ENCODE measurements around the gene TIAM1. TPM values are rescaled to one million over a fixed set of nuclear protein-coding genes. Genes with fewer than 3 reads are reported as not detected.

The TIAM1 gene
- polyA plus RNA-seq, 2 of the 4 experiments (the other 2 are of a cell fraction) = 0.23 to 0.40 TPM

DNA sequence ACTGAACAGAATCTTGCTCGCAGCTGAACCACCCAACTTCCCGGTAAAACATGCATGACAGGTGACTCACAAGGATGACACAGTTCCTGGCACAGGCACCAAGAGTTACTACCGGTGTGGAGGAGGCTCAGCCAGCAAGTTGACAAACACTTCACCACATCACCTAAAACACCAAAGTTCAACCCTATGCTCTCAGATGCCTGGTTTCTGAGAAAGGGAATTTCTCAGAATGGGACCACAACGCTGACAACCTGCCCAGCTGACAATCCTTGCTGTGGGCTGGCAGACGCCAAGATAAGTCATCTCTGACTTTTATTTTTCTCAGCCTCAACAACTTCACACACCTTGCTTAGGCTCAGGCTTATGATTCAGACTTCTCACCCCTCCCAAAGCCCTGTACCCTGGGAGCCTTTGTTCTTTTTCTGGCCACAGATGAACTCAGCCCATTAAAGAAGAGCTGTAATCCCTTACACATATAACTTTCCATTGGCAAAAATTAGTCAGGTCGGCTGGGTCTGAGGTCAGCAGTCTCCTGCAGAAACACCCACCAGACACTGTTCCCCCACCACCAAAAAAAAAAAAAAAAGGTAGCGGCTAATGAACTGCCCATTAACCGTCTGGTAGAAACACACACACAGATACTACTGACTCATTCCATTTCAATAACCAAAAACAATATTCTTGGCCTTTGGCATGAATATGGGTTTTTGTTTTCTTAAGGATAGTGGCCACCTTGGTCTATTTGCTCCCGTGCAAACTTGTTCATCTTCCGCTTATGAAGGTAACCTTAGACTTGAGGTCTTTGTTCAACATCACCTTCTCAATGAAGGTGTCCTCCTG, 10.8 kb upstream of the TIAM1 start:
- peak; percentile 11 to 16 for DNase-seq (ENCODE audit: low read depth in 1 of 2, low spot score in 1 of 2)
- ATAC-seq = peak in 1 of 2 experiments; percentile 77; a peak in 3 of 6 replicates
- Histone ChIP-seq H3K4me1 (peaks cover 14% of the 10 kb centered on the region; the same call in 2 of the 3 replicates), H3K4me3 (no peak overlapping the region), H3K4me2 (peak overlapping the region; percentile 47), H3K9me3 (no peaks in the 10 kb centered on the region), H3K27ac (no peak overlapping the region)
- WGBS (ENCODE audit: missing lambda C conversion rate) = 15% methylated on average over 10 of the region's 10 CpGs
- TF ChIP-seq HOXA7 (CRISPR knock-in tag; IDR thresholded peaks at IDR 0.05) (no peak), SREBF2 (IDR thresholded peaks at IDR 0.05) (no peak), HOXB5 (CRISPR knock-in tag; IDR thresholded peaks at IDR 0.05) (no peak), CHD2 (IDR thresholded peaks at IDR 0.05; ENCODE audit: low read length, partially characterized antibody) (no peak), TFCP2L1 (CRISPR knock-in tag; IDR thresholded peaks at IDR 0.05) (no peak), EP300 (IDR thresholded peaks at IDR 0.05) (no peak), SMC3 (IDR thresholded peaks at IDR 0.05) (no peak), RCOR1 (IDR thresholded peaks at IDR 0.05; ENCODE audit: low read depth, low read length) (no peak), GATA3 (IDR thresholded peaks at IDR 0.05; ENCODE audit: borderline replicate concordance) (no peak), RAD21 (conservative IDR thresholded peaks at IDR 0.05 in 1 of 2, IDR thresholded peaks at IDR 0.05 in 1 of 2) (no peak), TP53 (CRISPR knock-in tag; IDR thresholded peaks at IDR 0.05) (no peak), NPAS2 (CRISPR knock-in tag; IDR thresholded peaks at IDR 0.05; ENCODE audit: borderline replicate concordance) (no peak), BCL3 (IDR thresholded peaks at IDR 0.05) (no peak), KDM5A (IDR thresholded peaks at IDR 0.05) (no peak)
- TF ChIP-seq, protein P1, sequence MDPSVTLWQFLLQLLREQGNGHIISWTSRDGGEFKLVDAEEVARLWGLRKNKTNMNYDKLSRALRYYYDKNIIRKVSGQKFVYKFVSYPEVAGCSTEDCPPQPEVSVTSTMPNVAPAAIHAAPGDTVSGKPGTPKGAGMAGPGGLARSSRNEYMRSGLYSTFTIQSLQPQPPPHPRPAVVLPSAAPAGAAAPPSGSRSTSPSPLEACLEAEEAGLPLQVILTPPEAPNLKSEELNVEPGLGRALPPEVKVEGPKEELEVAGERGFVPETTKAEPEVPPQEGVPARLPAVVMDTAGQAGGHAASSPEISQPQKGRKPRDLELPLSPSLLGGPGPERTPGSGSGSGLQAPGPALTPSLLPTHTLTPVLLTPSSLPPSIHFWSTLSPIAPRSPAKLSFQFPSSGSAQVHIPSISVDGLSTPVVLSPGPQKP (IDR thresholded peaks at IDR 0.05; ENCODE audit: low read depth, low read length) = no peak
- TF ChIP-seq, protein P2, sequence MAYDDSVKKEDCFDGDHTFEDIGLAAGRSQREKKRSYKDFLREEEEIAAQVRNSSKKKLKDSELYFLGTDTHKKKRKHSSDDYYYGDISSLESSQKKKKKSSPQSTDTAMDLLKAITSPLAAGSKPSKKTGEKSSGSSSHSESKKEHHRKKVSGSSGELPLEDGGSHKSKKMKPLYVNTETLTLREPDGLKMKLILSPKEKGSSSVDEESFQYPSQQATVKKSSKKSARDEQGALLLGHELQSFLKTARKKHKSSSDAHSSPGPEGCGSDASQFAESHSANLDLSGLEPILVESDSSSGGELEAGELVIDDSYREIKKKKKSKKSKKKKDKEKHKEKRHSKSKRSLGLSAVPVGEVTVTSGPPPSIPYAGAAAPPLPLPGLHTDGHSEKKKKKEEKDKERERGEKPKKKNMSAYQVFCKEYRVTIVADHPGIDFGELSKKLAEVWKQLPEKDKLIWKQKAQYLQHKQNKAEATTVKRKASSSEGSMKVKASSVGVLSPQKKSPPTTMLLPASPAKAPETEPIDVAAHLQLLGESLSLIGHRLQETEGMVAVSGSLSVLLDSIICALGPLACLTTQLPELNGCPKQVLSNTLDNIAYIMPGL (CRISPR knock-in tag; IDR thresholded peaks at IDR 0.05; ENCODE audit: borderline replicate concordance) = no peak
- TF ChIP-seq, protein P3, sequence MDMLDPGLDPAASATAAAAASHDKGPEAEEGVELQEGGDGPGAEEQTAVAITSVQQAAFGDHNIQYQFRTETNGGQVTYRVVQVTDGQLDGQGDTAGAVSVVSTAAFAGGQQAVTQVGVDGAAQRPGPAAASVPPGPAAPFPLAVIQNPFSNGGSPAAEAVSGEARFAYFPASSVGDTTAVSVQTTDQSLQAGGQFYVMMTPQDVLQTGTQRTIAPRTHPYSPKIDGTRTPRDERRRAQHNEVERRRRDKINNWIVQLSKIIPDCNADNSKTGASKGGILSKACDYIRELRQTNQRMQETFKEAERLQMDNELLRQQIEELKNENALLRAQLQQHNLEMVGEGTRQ (IDR thresholded peaks at IDR 0.05) = no peak
- ChIA-PET CTCF (interaction anchor here (1.4 kb wide), 1 partner anchor 157 kb away, joined by 5 read pairs; no protein-coding TSS in a partner anchor), POLR2A (no interaction called here)
- FAIRE-seq = no peak

DNA sequence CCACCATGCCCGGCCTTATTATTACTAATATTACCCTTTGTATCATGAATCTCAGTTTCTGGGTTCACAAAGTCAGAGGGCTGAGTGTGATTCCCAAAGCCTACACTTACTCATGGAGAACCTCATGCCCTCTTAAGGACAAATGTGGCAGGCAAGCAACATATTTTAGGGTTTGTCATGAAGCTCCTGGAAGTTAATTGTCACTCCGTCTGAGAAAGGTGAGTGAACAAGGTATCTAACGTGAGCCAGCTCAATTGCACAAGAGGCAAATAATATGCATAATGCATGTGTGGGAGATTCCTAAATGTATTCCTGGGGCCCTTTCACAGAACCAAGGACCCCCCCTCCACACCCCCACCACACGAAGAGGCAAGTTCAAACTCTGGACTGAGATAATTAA, 10.1 kb upstream of the TIAM1 start:
- ATAC-seq = no peak

More for the DNA sequence above, 10.1 kb upstream of the TIAM1 start:
- CTCF ChIA-PET = interaction anchor here (1.4 kb wide), 1 partner anchor 156 kb away, joined by 5 read pairs; no protein-coding TSS in a partner anchor
- FAIRE-seq (no peak), DNase-seq (ENCODE audit: low read depth in 1 of 2, low spot score in 1 of 2) (no peak)
- Histone ChIP-seq H3K9me3 (no peaks in the 10 kb centered on the region), H3K27ac (no peak overlapping the region), H3K4me2 (peak overlapping the region; percentile 47), H3K4me1 (peaks cover 14% of the 10 kb centered on the region; the same call in 2 of the 3 replicates), H3K4me3 (no peak overlapping the region)
- TF ChIP-seq ATOH8 (CRISPR knock-in tag; IDR thresholded peaks at IDR 0.05; ENCODE audit: low read depth) (no peak), HEYL (CRISPR knock-in tag; IDR thresholded peaks at IDR 0.05) (no peak), CHD2 (IDR thresholded peaks at IDR 0.05; ENCODE audit: low read length, partially characterized antibody) (no peak)
- TF ChIP-seq, protein P2 (CRISPR knock-in tag; IDR thresholded peaks at IDR 0.05; ENCODE audit: borderline replicate concordance) = no peak
- WGBS (ENCODE audit: missing lambda C conversion rate) = 29% methylated on average over 4 of the region's 4 CpGs
- POLR2A ChIA-PET = no interaction called here
